Neuronal stem cell (in vitro differentiated cells): Measurements from ENCODE around the gene FAM25A.
"Not testable (repeated sequence)": the region's sequence is repeated elsewhere in the genome, so short reads cannot be mapped to it uniquely, and the experiment has no call there.

Source experiments
- DNase-seq: peaks from one replicate; pipeline ENCODE4 v3.0.0-alpha.2; 2013; ENCODE audit warnings: low spot score
- H2AFZ ChIP-seq: one replicate; pipeline ENCODE4 v1.6.1; 2013; ENCODE audit warnings: mild to moderate bottlenecking, low read length, inconsistent platforms
- H2AK5ac ChIP-seq: 2 replicates; pipeline ENCODE4 v1.6.1; 2013; ENCODE audit warnings: low read depth, mild to moderate bottlenecking, inconsistent platforms, low read length, moderate library complexity, mixed read lengths
- H2BK120ac ChIP-seq: 2 replicates; pipeline ENCODE4 v1.6.1; 2013; ENCODE audit warnings: low read depth, mild to moderate bottlenecking, inconsistent platforms, low read length, moderate library complexity, mixed read lengths
- H2BK12ac ChIP-seq: one replicate; pipeline ENCODE4 v1.6.1; 2013; ENCODE audit warnings: low read length, inconsistent platforms
- H2BK15ac ChIP-seq: 2 replicates; pipeline ENCODE4 v1.6.1; 2013; ENCODE audit warnings: mild to moderate bottlenecking, low read length, inconsistent platforms, mixed read lengths
- H2BK5ac ChIP-seq: one replicate; pipeline ENCODE4 v1.6.1; 2013; ENCODE audit warnings: inconsistent platforms, mild to moderate bottlenecking, low read length, moderate library complexity
- H3K14ac ChIP-seq: one replicate; pipeline ENCODE4 v1.6.1; 2013; ENCODE audit warnings: low read length, inconsistent platforms
- H3K18ac ChIP-seq: 2 replicates; pipeline ENCODE4 v1.6.1; 2013; ENCODE audit warnings: low read length, inconsistent platforms
- H3K23ac ChIP-seq: 2 replicates; pipeline ENCODE4 v1.6.1; 2013; ENCODE audit warnings: low read depth, mild to moderate bottlenecking, mixed read lengths, low read length, inconsistent platforms; ENCODE audit not compliant: poor library complexity
- H3K27ac ChIP-seq: replicated peaks from 3 replicates; pipeline ENCODE4 v1.5.1; 2013; ENCODE audit warnings: low read length, inconsistent platforms
- H3K27me3 ChIP-seq, 3 experiments: 2 replicates each; pipeline ENCODE4 v1.6.1; 2013; ENCODE audit warnings: low read length in 3 of 3, mild to moderate bottlenecking in 2 of 3, inconsistent platforms in 1 of 3, low read depth in 1 of 3, mixed read lengths in 1 of 3, moderate library complexity in 1 of 3; ENCODE audit not compliant: control insufficient read depth in 3 of 3, insufficient read depth in 3 of 3
- H3K36me3 ChIP-seq, 2 donors: replicated peaks in 1 of 2; 2 replicates each; pipeline ENCODE4 v1.6.1; 2013; ENCODE audit warnings: low read length in 2 of 2; ENCODE audit not compliant: control insufficient read depth in 2 of 2, insufficient read depth in 2 of 2
- H3K4ac ChIP-seq: 2 replicates; pipeline ENCODE4 v1.6.1; 2013; ENCODE audit warnings: inconsistent platforms, mild to moderate bottlenecking, low read length, moderate library complexity
- H3K4me1 ChIP-seq, 2 donors: 1 replicate in 1 of 2; 2 replicates in 1 of 2; pipeline ENCODE4 v1.6.1; 2013; ENCODE audit warnings: low read length in 2 of 2, low read depth in 1 of 2; ENCODE audit not compliant: control insufficient read depth in 2 of 2, insufficient read depth in 1 of 2
- H3K4me2 ChIP-seq: one replicate; pipeline ENCODE4 v1.6.1; 2013; ENCODE audit warnings: mild to moderate bottlenecking, low read length, inconsistent platforms; ENCODE audit not compliant: insufficient read depth, poor library complexity, severe bottlenecking
- H3K4me3 ChIP-seq, 2 donors: 2 replicates each; pipeline ENCODE4 v1.5.1; 2013; ENCODE audit warnings: low read length in 2 of 2, mild to moderate bottlenecking in 2 of 2, inconsistent platforms in 1 of 2, moderate library complexity in 1 of 2
- H3K79me1 ChIP-seq: one replicate; pipeline ENCODE4 v1.6.1; 2013; ENCODE audit warnings: low read depth, mild to moderate bottlenecking, inconsistent platforms, low read length, moderate library complexity
- H3K9ac ChIP-seq: one replicate; pipeline ENCODE4 v1.6.1; 2013; ENCODE audit warnings: mild to moderate bottlenecking, low read depth, low read length, inconsistent platforms; ENCODE audit not compliant: poor library complexity
- H3K9me3 ChIP-seq, 2 donors: replicated peaks in 1 of 2; 2 replicates each; pipeline versions ENCODE3 to v1.6.1; 2013; ENCODE audit warnings: low read length in 2 of 2, mild to moderate bottlenecking in 2 of 2, inconsistent platforms in 1 of 2, low read depth in 1 of 2, mixed read lengths in 1 of 2, moderate library complexity in 1 of 2; ENCODE audit not compliant: control insufficient read depth in 2 of 2, insufficient read depth in 1 of 2
- H4K8ac ChIP-seq: one replicate; pipeline ENCODE4 v1.6.1; 2013; ENCODE audit warnings: low read depth, mild to moderate bottlenecking, inconsistent platforms, low read length, moderate library complexity
- H4K91ac ChIP-seq: one replicate; pipeline ENCODE4 v1.6.1; 2013; ENCODE audit warnings: low read length, low read depth, mild to moderate bottlenecking, inconsistent platforms; ENCODE audit not compliant: poor library complexity
- WGBS, 2 donors: extraction: QIAGEN DNeasy Blood & Tissue Kit; methylation state at CpG; one replicate each; pipeline ENCODE4 v1.1.7; 2013; ENCODE audit warnings: missing lambda C conversion rate in 2 of 2, mixed read lengths in 1 of 2; ENCODE audit not compliant: insufficient read length in 2 of 2, insufficient replicate concordance in 1 of 2; ENCODE audit errors: extremely low coverage in 2 of 2; 5-methylcytosine and 5-hydroxymethylcytosine counted together

FAM25A gene

GRCh38 chr10:86988520-86988919 is 31.6 kb upstream of the FAM25A start:
- no peak overlapping the region for H2AK5ac ChIP-seq
- no peak overlapping the region for H3K4me3 ChIP-seq
- no peak overlapping the region for H2BK15ac ChIP-seq
- H3K9ac ChIP-seq, result no peak overlapping the region
- H4K91ac ChIP-seq, result no peak overlapping the region
- H3K23ac ChIP-seq, result no peak overlapping the region
- H2AFZ ChIP-seq, result no peak overlapping the region
- no peaks in the 10 kb centered on the region for H3K36me3 ChIP-seq
- H3K14ac ChIP-seq, result no peak overlapping the region
- no peak overlapping the region for H3K4ac ChIP-seq
- H3K18ac ChIP-seq, result no peak overlapping the region
- no peak overlapping the region for H4K8ac ChIP-seq
- no peaks in the 10 kb centered on the region for H3K9me3 ChIP-seq
- no peaks in the 10 kb centered on the region for H3K4me1 ChIP-seq
- WGBS, 2 donors, result no CpG with 5 or more reads among the region's 1 CpG
- H3K4me2 ChIP-seq, result no peak overlapping the region
- no peak overlapping the region for H3K27ac ChIP-seq
- H2BK120ac ChIP-seq, result no peak overlapping the region
- no peaks in the 10 kb centered on the region for H3K27me3 ChIP-seq
- H2BK5ac ChIP-seq, result no peak overlapping the region
- no peaks in the 10 kb centered on the region for H3K79me1 ChIP-seq
- no peak for DNase-seq
- no peak overlapping the region for H2BK12ac ChIP-seq

GRCh38 chr10:86991362-86991761 is 28.7 kb upstream of the FAM25A start:
- not testable (repeated sequence) for H3K4me1 ChIP-seq, H3K18ac ChIP-seq, H3K23ac ChIP-seq, H3K4me3 ChIP-seq, H2AFZ ChIP-seq, H3K9me3 ChIP-seq, H3K4ac ChIP-seq, DNase-seq, H2BK12ac ChIP-seq, H3K9ac ChIP-seq, H3K79me1 ChIP-seq, H4K8ac ChIP-seq, H2BK5ac ChIP-seq, H4K91ac ChIP-seq, H2AK5ac ChIP-seq, H2BK15ac ChIP-seq, H3K4me2 ChIP-seq, H3K14ac ChIP-seq, H2BK120ac ChIP-seq, H3K27ac ChIP-seq, H3K36me3 ChIP-seq, H3K27me3 ChIP-seq
- WGBS, 2 donors, result no CpG with 5 or more reads among the region's 12 CpGs

- no peak overlapping the region for H3K14ac ChIP-seq
- no peak overlapping the region for H2BK120ac ChIP-seq
- H3K27me3 ChIP-seq, result no peaks in the 10 kb centered on the region
- H3K4me1 ChIP-seq, result no peaks in the 10 kb centered on the region
- no peak overlapping the region for H3K9ac ChIP-seq
- H3K18ac ChIP-seq, result no peak overlapping the region
- no peak overlapping the region for H3K27ac ChIP-seq
- H2AK5ac ChIP-seq, result no peak overlapping the region
- no peak overlapping the region for H2BK15ac ChIP-seq
- H2BK5ac ChIP-seq, result no peak overlapping the region
- no peak overlapping the region for H4K8ac ChIP-seq
- no peak overlapping the region for H3K23ac ChIP-seq
- H3K4me3 ChIP-seq, result no peak overlapping the region
- H4K91ac ChIP-seq, result no peak overlapping the region
- no peak overlapping the region for H3K4me2 ChIP-seq
- no peak overlapping the region for H2BK12ac ChIP-seq
- no peaks in the 10 kb centered on the region for H3K9me3 ChIP-seq
- DNase-seq, result no peak
- no peaks in the 10 kb centered on the region for H3K79me1 ChIP-seq
- H3K4ac ChIP-seq, result no peak overlapping the region
- no peak overlapping the region for H2AFZ ChIP-seq
- no peaks in the 10 kb centered on the region for H3K36me3 ChIP-seq
Observed at GRCh38 chr10:86992456-86992855, 27.6 kb upstream of the FAM25A start.

- Histone ChIP-seq H3K4me1 (no peaks in the 10 kb centered on the region), H2BK12ac (no peak overlapping the region)
- whole genome bisulfite sequencing, 2 donors, result no CpG with 5 or more reads among the region's 2 CpGs
Observed at GRCh38 chr10:86992929-86993328, 27.2 kb upstream of the FAM25A start.

More at GRCh38 chr10:86992929-86993328, 27.2 kb upstream of the FAM25A start:
- Histone ChIP-seq H3K18ac (no peak overlapping the region), H4K91ac (no peak overlapping the region), H2AK5ac (no peak overlapping the region), H3K9ac (no peak overlapping the region), H3K27me3 (no peaks in the 10 kb centered on the region), H2BK15ac (no peak overlapping the region), H2BK5ac (no peak overlapping the region), H3K4me2 (no peak overlapping the region), H2BK120ac (no peak overlapping the region), H3K4me3 (no peak overlapping the region), H3K27ac (no peak overlapping the region), H3K79me1 (no peaks in the 10 kb centered on the region), H3K4ac (no peak overlapping the region), H3K14ac (no peak overlapping the region), H3K36me3 (no peaks in the 10 kb centered on the region), H3K9me3 (no peaks in the 10 kb centered on the region), H2AFZ (no peak overlapping the region), H4K8ac (no peak overlapping the region), H3K23ac (no peak overlapping the region)
- no peak for DNase-seq
